ENCODE results near the gene CA12. TPM values are rescaled to one million over a fixed set of nuclear protein-coding genes. Genes with fewer than 3 reads are reported as not detected.

Gene CA12
- total RNA-seq, 4 donors from 2014 or later, result 22.1 to 79.6 (median 37.0) TPM

DNA sequence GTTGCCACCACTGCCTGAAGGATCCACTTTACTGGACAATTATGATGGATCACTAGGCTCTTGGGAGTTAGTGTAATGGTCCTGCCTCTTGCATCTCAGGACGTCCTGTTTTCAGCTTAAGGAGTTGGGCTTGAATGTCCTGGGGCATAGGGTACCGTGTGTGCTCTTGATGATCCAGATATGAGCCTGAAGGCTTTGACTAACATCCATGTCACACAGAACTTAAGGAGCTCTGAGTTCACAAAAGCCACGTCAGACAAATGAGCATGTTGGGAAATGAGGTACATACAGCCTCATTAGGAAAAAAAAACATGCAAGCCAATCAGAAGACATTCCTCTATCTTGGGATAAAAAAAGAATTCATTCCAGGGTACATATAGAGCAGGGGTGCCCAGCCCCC is 40.8 kb downstream of the CA12 start:
- no peak overlapping the region for H3K27ac ChIP-seq
- H3K27me3 ChIP-seq, result no peaks in the 10 kb centered on the region
- H3K36me3 ChIP-seq, result peaks cover 0 to 18% (median 0%) of the 10 kb centered on the region in 3 donors
- no peak overlapping the region for H3K4me3 ChIP-seq
- no peak for DNase-seq
- no peaks in the 10 kb centered on the region for H3K4me1 ChIP-seq
- no peaks in the 10 kb centered on the region for H3K9me3 ChIP-seq
- no peak for TF ChIP-seq POLR2A (IDR thresholded peaks at IDR 0.05)
- TF ChIP-seq, protein P1, sequence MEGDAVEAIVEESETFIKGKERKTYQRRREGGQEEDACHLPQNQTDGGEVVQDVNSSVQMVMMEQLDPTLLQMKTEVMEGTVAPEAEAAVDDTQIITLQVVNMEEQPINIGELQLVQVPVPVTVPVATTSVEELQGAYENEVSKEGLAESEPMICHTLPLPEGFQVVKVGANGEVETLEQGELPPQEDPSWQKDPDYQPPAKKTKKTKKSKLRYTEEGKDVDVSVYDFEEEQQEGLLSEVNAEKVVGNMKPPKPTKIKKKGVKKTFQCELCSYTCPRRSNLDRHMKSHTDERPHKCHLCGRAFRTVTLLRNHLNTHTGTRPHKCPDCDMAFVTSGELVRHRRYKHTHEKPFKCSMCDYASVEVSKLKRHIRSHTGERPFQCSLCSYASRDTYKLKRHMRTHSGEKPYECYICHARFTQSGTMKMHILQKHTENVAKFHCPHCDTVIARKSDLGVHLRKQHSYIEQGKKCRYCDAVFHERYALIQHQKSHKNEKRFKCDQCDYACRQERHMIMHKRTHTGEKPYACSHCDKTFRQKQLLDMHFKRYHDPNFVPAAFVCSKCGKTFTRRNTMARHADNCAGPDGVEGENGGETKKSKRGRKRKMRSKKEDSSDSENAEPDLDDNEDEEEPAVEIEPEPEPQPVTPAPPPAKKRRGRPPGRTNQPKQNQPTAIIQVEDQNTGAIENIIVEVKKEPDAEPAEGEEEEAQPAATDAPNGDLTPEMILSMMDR (IDR thresholded peaks at IDR 0.05), result no peak

DNA sequence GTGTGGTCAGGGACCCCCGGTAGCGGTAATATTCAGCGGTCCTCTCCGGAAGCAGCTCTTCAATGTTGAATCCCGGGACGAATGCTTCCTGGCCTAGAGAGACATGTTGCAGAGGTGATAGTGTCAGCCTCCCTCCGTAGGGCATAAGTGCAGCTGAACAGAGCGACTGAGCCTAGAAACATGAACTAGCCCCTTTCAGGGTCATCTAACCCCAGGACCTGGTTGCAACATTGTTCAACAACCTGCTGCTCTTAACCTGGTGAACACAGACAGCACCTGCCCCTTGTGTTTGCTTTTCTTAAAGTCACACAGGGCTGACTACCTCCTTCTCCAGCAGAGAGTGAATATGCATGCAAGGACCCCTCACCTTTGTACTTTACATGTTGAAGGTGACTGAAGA is 41.3 kb downstream of the CA12 start:
- no peak for DNase-seq
- H3K4me3 ChIP-seq, result no peak overlapping the region
- no peaks in the 10 kb centered on the region for H3K9me3 ChIP-seq
- TF ChIP-seq, protein P1 (IDR thresholded peaks at IDR 0.05), result no peak
- no peak for TF ChIP-seq POLR2A (IDR thresholded peaks at IDR 0.05)
- no peaks in the 10 kb centered on the region for H3K27me3 ChIP-seq
- H3K4me1 ChIP-seq, result no peaks in the 10 kb centered on the region
- no peak overlapping the region for H3K27ac ChIP-seq
- peaks cover 0 to 18% (median 0%) of the 10 kb centered on the region in 3 donors for H3K36me3 ChIP-seq

DNA sequence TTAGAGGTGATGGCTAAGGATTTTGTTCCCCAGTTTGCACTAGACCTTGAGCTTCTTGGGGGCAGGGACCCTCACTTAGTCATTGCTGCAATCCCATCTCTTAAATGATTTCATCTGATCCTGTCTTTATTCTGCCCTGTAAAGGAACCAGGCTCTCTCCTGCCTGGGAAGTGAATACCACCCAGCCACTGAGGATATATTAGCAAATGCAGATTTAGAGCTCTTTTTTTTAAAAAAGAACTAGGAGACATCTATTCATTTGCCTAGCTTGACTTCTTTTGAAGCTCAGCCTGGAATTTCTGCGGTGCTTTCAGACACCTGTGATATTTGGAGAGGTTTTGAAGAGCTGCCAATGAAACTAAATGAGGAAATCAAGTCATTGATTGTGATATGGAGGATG is 41.8 kb downstream of the CA12 start:
- DNase-seq, result no peak

DNA sequence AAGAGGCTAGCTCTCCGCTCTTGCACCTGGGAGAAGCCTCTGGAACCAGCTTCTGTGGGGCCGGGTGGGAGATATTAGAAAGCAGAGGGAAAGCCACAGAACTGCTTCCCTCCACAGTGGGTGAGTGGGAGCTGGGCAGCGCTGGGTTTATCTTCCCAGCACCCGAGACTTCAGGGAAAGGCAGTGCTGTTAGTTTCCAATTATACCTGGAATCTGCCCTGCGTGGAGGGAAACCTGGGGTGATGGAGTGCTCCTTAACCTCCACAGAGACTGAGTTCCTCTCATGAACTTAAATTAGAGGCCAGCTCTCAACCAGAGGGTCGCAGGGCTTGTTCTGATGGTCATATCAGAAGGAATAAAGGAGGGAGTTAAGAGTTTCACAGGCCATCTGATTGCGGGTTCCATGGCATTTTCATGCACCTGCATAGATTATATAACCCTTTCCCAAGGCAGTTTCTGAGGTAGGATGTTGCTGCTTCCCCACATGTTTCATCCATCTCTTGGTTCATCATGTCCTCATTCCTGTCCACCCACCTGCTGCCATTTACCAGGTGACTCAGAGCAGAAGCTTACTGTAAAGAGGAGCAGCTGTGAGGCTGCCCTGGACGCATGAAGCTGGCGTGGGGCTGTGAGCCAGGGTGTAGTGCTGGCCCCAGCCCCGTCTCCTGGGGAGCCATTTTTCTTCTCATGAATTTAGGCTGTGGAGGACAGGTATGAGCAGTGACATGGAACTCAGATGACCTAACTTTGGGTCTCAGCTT is 42.5 kb downstream of the CA12 start:
- Histone ChIP-seq H3K4me1 (no peaks in the 10 kb centered on the region), H3K9me3 (no peaks in the 10 kb centered on the region), H3K36me3 (peaks cover 0 to 18% (median 0%) of the 10 kb centered on the region in 3 donors), H3K27ac (no peak overlapping the region), H3K27me3 (no peaks in the 10 kb centered on the region), H3K4me3 (no peak overlapping the region)
- DNase-seq, result no peak
- TF ChIP-seq, protein P1 (IDR thresholded peaks at IDR 0.05), result no peak
- TF ChIP-seq POLR2A (IDR thresholded peaks at IDR 0.05), result no peak

More for the DNA sequence above, 41.8 kb downstream of the CA12 start:
- Histone ChIP-seq H3K4me1 (no peaks in the 10 kb centered on the region), H3K36me3 (peaks cover 0 to 18% (median 0%) of the 10 kb centered on the region in 3 donors), H3K27ac (no peak overlapping the region), H3K9me3 (no peaks in the 10 kb centered on the region), H3K4me3 (no peak overlapping the region), H3K27me3 (no peaks in the 10 kb centered on the region)
- TF ChIP-seq, protein P1 (IDR thresholded peaks at IDR 0.05), result no peak
- TF ChIP-seq POLR2A (IDR thresholded peaks at IDR 0.05), result no peak

DNA sequence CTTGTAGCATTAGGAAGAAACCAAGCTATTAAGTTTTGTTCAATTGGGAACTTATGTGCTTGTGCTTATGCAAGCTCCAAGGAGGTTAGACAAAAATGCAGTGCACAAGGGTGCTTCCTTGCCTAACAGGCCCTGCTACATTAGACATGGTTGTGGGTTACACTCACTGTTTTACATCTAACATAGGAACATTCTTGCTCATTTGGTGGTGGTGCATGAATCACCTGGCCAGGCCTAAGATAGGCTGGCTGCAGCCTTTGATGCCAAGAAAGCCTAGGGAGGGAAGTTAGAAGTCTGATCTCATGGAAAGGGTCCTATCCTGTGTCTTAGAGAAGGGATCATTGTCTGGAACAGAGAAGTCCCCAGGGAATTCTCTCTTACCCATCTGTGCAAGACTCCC is 43.5 kb downstream of the CA12 start:
- Histone ChIP-seq H3K9me3 (no peaks in the 10 kb centered on the region), H3K4me1 (no peaks in the 10 kb centered on the region), H3K36me3 (peaks cover 0 to 18% (median 0%) of the 10 kb centered on the region in 3 donors), H3K4me3 (no peak overlapping the region), H3K27me3 (no peaks in the 10 kb centered on the region), H3K27ac (no peak overlapping the region)
- TF ChIP-seq, protein P1 (IDR thresholded peaks at IDR 0.05), result no peak
- TF ChIP-seq POLR2A (IDR thresholded peaks at IDR 0.05), result no peak
- DNase-seq, result no peak

Data from Peyer's patch (tissue), 4 donors.